ENCODE results near the gene ASCC1.

DNA sequence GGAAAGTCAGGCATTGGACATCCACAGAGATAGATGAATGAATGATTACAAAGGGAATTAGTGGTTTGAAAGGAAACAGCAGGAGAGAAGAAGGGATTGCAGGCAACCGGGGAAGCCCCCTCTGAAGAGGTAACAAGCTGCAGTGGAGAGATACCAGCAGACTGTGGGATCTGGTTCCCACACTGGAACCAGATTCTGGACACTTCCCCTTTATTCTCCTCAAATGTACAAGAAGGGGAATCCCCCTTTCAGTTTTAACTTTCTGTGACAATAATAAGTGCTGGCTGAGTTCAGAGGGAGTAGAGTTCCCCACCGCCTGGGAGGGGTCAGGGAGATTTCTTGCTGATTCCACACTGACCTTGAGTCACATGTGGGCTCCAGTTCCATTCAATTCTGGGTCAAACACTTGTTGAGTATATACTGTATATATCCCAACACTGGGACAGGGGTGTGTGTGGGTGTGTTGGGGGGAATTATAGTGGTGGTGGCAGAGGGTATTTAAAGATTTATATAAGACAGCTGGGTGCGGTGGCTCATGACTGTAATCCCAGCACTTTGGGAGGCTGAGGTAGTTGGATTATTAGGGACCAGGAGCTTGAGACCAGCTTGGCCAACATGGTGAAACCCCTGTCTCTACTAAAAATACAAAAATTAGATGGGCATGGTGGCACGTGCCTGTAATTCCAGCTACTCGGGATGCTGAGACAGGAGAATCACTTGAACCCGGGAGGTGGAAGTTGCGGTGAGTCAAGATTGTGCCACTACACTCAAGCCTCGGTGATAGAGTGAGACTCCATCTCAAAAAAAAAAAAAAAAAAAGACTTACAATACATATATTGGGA is 41.2 kb upstream of the ASCC1 start:
- TF ChIP-seq CTCF (conservative IDR thresholded peaks at IDR 0.05) = no peak
- TF ChIP-seq ZFX (IDR thresholded peaks at IDR 0.05) = no peak
